Measurements from ENCODE around the gene SNAP29. TPM values are rescaled to one million over a fixed set of nuclear protein-coding genes. Genes with fewer than 3 reads are reported as not detected.
"Not testable (repeated sequence)": the region's sequence is repeated elsewhere in the genome, so short reads cannot be mapped to it uniquely, and the experiment has no call there.

The SNAP29 gene
- total RNA-seq, 1 donor from 2014 or later, result 34.6 TPM

DNA sequence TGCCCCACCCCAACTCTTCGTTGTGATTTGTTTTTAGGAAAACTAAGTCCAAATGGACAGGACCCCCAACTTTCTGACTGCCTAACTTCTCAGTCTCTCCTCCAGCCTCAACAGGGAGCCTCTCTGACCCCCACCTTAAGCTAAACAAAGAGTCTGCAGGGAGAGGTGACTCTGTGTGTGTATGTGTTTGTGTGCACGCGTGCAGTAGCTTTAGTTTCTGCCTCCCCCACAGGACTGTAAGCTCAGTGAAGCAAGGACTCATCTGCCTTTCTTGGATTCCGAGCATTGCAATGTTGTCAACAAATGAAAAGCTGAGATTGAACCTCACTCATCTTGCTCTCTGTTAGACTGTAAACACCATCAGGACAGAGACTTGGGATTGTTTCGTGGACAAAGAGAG is 7.9 kb downstream of the SNAP29 start:
- no peak for DNase-seq (ENCODE audit: low spot score)

DNA sequence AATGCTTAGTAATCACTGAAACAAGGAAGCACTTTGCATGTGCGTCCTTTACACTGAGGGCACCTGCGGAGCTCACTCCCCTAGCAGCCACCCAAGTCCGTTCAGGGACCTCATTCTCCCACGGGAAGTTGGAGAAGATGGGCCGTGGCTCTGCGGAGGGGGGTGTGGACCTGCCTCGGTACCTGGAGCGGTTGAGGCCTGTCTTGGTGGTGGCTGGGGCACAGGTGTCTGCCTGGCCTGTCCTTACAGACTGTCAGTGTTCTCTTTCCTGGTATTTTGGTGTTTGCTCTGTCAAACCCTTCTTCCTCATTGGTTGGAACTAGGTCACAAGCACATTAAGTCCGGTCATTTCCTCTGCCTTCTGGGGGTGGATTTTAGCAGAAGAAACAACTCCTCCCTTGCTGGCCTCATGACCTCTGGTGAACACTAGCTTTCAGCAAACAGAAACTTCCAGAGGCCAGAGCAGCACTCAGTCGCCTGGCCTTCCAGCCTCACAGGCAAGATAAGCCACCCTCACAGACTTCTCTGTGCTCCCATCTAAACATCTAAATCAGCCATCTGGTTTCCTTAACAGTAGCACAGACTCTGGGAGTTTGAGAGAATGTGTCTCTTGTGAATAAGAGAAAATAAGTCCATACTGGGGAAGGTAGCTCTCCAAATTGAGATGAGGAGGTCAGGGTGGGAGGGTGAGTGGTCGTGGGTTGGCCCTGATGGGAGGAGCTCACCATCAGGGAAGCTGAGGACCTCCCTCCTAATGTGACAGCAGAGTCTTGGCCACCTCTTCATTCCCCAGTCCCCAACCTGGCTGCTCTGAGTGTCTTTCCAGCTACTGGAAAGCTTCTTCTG is 8.6 kb downstream of the SNAP29 start:
- DNase-seq (ENCODE audit: low spot score), result peak; percentile 84

DNA sequence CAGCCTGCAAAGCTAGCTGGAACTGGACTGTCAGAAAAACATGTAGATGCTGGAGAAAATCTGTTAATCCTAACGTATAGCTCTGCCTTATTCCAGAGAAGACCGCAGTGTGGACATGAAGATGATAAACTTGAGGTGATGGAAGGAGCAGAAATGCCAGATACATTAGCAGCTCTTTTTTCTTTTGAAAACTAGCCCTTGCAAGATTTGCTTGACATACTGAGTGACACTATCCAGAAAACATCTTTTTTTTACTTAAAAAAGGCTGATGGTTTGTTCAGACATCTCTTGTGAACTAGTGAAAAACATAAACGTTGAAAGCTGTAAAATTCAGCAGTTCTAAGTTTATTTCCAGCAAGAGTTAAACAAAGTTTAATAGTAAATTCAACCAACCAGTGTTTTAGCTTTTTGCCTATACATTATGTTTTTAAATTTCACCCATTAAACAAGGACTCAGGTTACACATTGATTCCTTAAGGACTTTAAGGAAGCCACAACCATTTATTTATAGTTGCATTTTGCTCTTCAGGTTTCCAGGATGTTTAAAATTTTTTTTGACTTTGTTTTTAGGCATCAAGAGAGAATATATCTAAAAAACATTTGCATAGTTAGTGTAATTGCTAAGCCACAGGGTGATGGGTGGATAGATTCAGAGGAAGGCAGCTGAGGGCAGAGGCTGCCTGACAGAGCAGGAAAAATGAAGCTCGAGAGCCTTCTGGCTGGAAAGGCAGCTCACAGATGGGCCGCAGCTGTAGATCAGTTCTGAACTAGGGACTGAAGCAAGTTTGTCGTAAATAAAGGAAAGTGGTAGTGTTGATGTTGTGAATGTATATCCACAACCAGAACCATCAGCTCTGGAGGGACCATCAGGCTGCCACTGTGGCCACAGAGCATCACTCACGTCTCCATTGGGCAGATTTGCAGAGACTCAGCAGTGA is 9.5 kb downstream of the SNAP29 start:
- DNase-seq (ENCODE audit: low spot score), result no peak

DNA sequence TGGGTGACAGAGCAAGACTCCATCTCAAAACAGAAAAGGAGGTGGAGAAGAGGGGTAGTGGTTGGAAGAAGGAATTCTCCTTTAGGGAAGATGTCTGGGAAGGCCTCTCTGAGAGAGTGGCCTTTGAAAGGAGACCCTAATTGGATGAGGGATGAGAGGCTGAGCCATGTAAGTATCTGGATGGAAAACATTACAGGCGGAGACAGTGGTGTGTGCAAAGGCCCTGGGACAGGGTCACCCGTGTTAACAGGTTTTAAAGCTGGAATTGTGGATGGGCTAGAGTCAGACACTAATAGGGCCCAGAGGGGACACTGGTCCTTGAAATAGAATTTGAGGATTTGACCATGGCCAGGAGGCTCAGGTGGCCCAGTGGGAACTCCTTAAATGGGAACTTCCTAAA is 10.4 kb downstream of the SNAP29 start:
- no peak for DNase-seq (ENCODE audit: low spot score)

DNA sequence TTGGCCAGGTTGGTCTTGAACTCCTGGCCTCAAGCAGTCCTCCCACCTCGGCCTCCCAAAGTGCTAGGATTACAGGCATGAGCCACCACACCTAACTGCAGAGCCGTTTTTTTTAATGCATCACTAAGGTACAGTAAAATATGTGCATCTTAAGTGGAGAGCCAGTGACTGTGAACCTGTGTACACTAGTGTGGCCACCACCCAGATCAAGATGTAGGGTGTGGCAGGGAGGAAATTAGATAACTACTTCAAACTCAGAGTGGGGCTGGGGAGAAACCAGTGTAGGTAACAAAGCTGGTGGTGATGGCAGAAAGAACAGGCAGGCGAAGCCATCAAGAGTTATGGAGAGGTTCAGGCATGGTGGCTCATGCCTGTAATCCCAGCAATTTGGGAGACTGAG is 14.4 kb downstream of the SNAP29 start:
- no peak for DNase-seq (ENCODE audit: low spot score)

DNA sequence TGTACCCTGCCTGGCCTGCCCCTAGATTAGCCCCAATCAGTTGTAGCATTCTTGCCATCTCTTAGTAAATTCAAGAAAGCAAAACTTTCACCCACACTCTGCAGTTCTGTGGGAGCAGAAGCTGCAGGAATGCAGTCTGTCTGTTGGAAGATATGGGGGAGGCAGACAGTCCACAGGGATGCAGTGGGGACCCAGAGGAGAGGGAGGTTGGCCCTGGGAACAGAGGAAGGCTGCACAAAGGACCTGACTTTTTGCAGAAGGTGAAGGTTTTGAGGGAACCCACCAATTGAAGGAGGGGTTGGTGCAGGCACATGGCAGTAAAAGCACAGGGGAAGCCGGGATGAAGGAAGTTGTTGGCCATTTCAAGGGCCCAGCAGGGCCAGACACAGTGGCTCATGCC is 16.5 kb downstream of the SNAP29 start:
- no peak for DNase-seq (ENCODE audit: low spot score)

DNA sequence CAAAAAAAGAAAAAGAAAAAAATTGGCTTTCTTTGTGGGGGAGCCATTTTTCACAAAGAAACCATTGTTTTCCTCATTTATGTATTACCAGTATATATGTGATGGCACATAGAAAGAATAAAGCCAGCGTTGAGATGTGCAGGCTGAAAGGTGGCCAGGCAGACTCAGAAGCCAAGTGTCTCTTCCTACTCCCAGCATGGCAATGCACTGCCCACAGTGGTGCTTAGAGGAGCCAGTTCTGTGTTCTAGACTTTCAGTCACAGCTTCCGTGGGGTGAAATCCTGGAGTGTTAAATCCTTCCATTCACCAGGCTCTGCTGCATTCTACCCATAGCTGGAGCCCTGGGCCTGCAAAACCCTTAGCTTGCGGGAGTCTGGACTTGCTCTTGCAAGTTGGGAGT is 18.9 kb downstream of the SNAP29 start:
- DNase-seq (ENCODE audit: low spot score), result no peak

DNA sequence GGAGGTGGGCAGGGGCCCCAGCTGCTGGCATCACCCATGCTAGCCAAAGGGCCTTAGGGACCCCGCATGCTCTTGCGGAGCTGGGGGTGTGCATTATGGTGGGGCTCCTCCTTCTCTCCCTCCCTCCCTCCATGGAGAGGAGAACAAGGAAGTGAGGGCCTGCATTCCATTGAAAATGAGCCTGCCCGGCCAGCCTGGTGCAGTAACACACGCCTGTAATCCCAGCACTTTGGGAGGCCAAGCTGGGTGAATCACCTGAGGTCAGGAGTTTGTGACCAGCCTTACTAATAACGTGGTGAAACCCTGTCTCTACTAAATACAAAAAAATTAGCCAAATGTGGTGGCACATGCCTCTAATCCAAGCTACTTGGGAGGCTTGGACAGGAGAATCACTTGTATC is 22.4 kb downstream of the SNAP29 start:
- DNase-seq (ENCODE audit: low spot score), result no peak

DNA sequence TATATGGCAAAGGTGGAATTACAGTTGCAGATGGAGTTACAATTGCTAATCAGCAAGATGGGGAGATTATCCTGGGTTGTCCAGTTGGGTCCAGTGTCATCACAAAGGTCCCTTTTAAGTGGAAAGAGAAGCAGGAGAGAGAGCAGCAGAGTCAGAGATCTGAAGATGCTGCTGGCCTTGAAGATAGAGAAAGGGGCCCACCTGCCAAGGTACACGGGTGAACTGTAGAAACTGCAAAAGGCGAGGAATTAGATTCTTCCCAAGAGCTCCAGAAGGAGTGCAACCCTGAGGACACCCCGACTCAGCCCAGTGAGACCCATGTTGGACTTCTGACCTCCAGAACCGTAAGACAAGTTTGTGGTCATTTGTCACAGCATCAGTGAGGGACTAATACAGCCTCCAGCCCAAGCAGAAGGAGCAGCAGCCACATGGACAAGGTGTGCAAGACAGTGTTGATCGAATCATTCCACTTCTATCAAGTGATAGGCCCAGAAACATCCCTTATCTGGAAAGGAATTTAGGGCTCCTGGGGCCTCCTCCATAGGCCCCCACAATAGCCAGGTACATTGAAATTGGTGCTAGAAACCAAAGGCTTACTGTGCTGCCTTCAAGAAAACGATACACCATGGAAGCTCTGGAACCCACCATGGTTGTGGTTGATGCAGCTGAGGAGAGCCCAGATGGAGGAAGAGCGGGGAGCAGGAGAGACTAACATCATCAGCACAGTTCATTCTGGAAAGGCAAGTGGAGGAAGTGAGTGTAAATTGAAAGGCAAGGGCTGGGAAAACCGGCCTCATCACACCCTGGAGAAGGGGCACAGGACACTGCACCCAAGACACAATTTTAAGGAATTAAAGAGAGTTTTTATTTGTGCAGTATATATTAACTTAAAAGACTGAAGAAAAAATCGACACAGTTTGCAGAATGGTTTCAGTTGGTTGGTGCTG is 23.3 kb downstream of the SNAP29 start:
- DNase-seq (ENCODE audit: low spot score), result no peak

DNA sequence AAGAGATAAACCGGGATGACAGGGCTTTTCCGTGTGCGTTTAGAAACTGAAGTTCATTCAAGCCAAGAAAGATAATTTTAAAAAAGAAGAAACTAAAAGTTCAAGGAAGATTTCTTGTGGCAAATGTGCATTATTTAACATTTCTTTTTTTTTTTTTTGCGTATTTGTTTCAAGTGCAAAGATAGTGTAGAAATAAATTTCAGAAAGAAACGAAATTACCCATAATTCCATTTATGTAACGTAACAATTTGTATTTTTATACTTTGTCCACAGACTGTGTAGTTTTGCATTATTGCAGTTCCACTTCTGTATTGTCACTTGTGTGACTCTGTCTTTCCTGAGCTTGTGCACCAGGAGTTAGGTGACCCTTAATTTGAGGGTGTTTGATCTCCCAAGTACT is 24.0 kb downstream of the SNAP29 start:
- DNase-seq (ENCODE audit: low spot score), result no peak

DNA sequence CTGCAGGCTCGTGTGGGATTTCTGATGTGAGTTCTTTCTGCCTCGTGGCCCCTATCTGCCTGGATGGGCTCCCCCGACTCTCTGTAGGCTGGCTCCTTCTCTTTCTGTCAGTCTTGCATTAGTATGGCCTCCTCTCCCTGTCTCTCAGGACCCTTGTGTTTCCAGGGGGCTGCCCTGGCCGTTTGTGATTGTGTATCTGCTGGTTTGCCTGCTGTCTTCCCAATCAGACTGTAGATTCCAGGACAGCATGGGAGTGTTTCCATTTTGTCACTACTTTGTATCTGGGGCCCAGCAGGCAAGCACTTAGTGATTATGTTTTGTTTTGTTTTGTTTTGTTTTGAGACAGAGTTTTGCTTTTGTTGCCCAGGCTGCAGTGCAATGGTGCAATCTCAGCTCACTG is 25.6 kb downstream of the SNAP29 start:
- no peak for DNase-seq (ENCODE audit: low spot score)

DNA sequence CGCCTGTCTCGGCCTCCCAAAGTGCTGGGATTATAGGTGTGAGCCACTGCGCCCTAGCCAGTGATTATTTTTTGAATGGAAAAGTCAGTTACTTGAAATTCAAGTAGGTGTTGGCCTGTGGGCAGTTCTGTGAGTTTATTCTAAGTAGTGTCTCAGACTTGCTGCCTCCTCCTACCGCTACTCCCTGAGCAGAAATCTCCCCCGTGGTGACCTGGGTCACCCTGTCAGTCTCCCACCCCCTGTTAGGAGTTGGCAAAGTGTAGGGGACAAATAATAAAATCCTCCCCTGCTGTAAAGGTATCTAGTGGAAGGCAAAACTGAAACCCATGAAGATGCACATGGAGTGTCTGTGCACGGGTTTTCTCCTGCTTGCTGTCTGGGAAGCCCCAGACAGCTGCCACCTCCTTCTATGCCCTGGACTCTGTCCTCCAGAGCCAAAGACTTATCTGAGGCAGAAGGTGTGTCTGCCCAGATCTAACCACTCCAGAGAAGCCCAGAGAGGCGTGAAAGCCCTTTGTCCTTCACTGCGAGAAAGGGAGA is 26.3 kb downstream of the SNAP29 start:
- DNase-seq (ENCODE audit: low spot score), result no peak

DNA sequence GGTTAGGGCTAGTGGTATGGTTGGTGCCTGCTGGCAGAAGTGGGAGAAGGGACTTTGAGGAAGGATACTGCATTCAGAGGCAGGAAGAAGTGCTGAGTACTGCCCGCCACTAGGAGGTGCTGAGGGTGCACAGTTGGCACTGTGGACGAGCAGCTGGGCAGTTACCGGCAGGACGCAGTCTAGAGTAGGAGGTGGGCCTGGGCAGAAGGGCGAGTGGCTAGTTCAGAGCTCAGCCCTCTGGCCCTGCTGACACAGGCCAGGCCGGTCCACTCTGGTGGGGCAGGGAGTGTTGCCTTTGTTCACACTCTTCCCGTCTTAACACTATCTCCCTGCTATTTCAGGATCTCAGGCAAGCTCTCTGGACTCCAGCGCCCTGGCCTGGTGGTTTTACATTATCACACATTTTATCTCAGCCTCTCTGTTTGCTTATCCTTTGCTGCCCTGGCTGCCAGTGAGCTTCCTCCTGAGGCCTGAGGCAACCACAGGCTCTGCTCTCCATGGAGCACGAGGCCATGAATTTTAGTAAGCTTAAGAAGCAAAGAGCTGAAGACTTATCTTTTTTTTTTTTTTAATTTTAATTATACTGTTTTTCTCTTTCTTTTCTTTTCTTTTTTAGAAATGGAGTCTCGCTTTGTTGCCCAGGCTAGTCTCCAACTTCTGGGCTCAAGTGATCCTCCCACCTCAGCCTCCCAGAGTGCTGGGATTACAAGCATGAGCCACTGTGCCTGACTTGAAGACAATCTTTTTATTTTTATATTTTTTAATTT is 26.9 kb downstream of the SNAP29 start:
- peak; percentile 86 for DNase-seq (ENCODE audit: low spot score)

DNA sequence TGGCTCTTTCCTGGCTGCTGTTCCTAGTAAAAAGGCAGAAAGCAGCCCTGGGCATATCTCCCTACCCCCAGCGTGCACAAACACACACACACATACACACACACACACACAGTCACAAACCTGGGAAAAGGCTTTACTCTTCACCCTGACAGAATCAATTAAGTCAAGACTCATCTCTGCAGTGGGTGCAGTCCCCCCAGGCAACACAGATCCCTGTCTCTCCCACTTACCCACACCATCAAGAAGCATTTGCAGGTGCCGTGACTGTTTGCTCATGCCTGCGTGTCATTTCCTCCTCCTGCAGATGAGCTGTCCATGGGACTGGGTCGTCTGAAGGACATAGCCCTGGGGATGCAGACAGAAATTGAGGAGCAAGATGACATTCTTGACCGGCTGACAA is 28.6 kb downstream of the SNAP29 start:
- no peak for DNase-seq (ENCODE audit: low spot score)

DNA sequence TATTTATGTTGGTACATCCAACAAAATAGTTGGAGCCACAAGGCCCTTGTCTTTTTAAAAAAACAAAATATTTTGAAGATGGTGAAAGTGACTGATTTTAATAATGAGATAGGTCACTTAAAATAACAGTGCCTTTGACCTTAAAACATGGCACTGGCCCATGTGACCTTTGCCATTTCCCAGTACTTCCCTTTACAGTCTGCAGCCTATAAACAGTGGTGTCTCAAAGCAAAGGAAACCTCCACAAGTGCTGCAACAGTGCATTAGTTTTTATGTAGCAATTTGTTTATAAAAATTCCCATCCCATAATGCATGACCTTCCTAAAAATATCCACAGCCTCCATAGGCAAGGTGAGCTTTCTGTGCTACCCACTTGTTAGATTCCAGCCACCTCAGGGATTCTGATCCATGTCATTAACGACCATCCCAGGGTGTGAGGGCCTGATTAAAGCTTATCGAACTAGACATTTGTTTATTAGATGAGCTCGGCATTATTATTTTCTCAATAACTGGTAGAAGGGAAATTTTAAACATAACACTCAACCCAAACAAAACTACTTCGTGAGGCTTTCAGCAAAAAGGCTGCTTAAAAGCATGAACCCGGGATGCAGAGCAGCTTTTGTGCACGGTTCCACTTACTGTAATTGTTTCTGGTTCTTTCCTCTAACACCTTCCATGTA is 30.4 kb downstream of the SNAP29 start:
- DNase-seq (ENCODE audit: low spot score), result no peak

DNA sequence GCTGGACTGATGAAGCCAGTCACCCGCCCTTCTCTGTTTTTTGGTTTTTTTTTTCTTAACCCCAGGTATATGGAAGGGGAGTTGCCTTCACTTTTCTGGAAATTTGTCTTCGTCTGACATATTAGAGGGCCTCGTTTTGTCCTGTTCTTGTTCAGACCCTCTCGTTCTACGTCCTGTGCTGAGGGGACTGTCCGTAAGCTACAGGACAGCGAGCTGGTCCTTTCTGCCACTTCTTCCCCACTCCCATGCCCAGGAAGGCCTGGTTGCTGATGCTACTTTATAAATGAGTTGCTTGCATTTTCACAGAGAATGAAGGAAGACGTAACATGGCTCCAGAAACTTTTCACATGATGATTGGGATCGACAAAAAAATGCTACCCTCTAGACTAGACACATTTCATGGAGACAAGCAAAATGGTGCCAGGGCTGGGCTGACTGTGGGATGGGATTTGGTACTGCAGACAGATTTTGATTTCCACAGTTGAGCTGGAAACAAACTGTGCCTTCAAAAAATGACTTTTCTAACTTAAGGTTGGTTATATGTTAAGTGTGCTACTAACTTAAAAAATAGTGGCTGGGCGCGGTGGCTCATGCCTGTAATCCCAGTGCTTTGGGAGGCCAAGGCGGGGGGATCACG is 31.2 kb downstream of the SNAP29 start:
- no peak for DNase-seq (ENCODE audit: low spot score)

DNA sequence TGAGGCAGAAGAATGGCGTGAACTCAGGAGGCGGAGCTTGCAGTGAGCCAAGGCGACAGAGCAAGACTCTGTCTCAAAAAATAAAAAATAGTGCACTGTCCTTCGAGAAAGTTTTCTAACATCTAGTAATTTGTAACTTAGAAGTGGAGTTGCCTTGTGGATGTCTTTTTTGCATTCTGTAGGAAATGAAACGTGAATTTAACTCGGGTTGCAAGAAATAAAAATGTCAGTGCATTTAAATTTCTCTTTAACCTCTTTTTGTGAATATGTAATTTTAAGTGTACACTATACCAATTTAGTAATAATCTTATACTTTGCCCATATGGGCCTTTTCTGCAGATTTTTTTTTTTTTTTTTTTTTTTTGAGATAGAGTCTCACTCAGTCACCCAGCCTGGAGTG is 32.2 kb downstream of the SNAP29 start:
- DNase-seq (ENCODE audit: low spot score), result no peak

DNA sequence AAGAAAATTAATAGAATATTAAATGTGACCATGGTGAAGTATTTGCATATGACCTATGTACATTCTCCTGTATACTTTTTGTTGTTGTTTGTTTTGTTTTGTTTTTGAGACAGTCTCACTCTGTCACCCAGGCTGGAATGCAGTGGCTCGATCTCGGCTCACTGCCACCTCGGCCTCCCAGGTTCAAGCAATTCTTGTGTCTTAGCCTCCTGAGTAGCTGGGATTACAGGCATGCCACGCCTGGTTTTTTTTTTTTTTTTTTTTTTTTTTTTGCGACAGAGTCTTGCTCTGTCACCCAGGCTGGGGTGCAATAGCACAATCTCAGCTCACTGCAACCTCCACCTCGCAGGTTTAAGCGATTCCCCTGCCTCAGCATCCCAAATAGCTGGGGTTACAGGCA is 38.9 kb downstream of the SNAP29 start:
- DNase-seq (ENCODE audit: low spot score), result not testable (repeated sequence)

DNA sequence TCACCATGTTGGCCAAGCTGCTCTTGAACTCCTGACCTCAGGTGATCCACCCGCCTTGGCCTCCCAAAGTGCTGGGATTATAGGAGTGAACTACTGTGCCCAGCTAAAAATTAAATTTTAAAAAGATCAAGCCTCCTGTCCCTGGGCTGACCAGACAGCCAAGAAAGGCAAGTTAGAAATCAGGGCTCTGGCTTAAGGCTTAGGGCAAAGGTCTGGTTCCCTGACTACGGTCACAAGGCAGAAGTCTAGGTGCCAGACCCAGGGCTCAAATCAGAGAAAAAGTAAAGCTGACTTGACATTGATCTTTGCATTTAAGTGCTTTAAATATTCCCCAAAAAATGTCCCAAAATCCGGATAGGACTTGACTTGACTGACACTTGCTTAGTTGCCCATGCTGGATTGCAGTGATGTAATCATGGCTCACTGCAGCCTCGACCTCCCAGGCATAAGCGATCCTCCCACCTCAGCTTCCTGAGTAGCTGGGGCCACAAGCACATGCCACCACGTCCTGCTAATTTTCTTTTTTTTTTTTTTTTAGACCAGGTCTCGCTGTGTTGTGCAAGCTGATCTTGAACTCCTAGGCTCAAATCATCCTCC is 41.1 kb downstream of the SNAP29 start:
- no peak for DNase-seq (ENCODE audit: low spot score)
